ENCODE data around the gene MYRIP. TPM values are rescaled to one million over a fixed set of nuclear protein-coding genes. Genes with fewer than 3 reads are reported as not detected.

Gene MYRIP
- total RNA-seq, 2 experiments from 2014 or later: not detected

GRCh38 chr3:40206522-40206921, 397.1 kb downstream of the MYRIP start:
- Mint-ChIP-seq H3K4me3 (no peak overlapping the region), H3K4me1 (ENCODE audit: low read depth) (no peaks in the 10 kb centered on the region), H3K27ac (no peak overlapping the region), H3K36me3 (ENCODE audit: low read depth) (no peaks in the 10 kb centered on the region), H3K9me3 (no peaks in the 10 kb centered on the region), H3K27me3 (ENCODE audit: low read depth) (no peaks in the 10 kb centered on the region)
- CTCF ChIA-PET: no interaction called here
- no peak for DNase-seq
- intact Hi-C loops (cut with micrococcal nuclease): no loop called here

DNA sequence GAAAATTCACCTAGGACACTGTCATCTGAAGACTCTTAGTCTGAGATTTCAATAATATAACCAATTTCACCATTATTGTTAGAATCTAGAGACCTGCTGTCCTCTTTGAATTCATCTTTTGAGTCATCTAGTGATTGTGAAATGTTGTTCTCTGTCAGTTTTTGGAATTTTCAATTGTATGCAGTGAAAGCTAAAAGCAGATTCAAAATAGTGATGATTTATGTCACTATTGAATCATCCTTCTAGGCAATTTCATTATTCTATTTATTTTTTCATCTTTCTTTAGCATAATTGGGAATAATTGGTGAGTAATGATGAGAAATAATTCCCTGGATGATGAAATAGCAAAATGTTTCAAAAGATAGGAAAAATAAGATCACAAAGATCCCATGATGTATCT, 398.4 kb downstream of the MYRIP start:
- no peaks in the 10 kb centered on the region for H3K9me3 Mint-ChIP-seq
- H3K4me1 Mint-ChIP-seq (ENCODE audit: low read depth): no peaks in the 10 kb centered on the region
- CTCF ChIA-PET: no interaction called here
- no peak overlapping the region for H3K27ac Mint-ChIP-seq
- H3K27me3 Mint-ChIP-seq (ENCODE audit: low read depth): no peaks in the 10 kb centered on the region
- no peak for DNase-seq
- H3K4me3 Mint-ChIP-seq: no peak overlapping the region
- H3K36me3 Mint-ChIP-seq (ENCODE audit: low read depth): no peaks in the 10 kb centered on the region
- intact Hi-C loops (cut with micrococcal nuclease): no loop called here

- H3K27me3 Mint-ChIP-seq (ENCODE audit: low read depth): no peaks in the 10 kb centered on the region
- H3K9me3 Mint-ChIP-seq: no peaks in the 10 kb centered on the region
- no peak for DNase-seq
- no peak overlapping the region for H3K27ac Mint-ChIP-seq
- intact Hi-C loops (cut with micrococcal nuclease): no loop called here
- no peaks in the 10 kb centered on the region for H3K4me1 Mint-ChIP-seq (ENCODE audit: low read depth)
- H3K36me3 Mint-ChIP-seq (ENCODE audit: low read depth): no peaks in the 10 kb centered on the region
- H3K4me3 Mint-ChIP-seq: no peak overlapping the region
- CTCF ChIA-PET: no interaction called here
Observed at GRCh38 chr3:40208251-40208650, 398.8 kb downstream of the MYRIP start.

GRCh38 chr3:40211579-40211978, 402.2 kb downstream of the MYRIP start:
- no peaks in the 10 kb centered on the region for H3K36me3 Mint-ChIP-seq (ENCODE audit: low read depth)
- intact Hi-C loops (cut with micrococcal nuclease): no loop called here
- peaks cover 2% of the 10 kb centered on the region for H3K4me1 Mint-ChIP-seq (ENCODE audit: low read depth)
- CTCF ChIA-PET: interaction anchor here (1.1 to 2.5 kb wide), 2 partner anchors 20 to 98 kb away, joined by 4 to 11 read pairs; partner anchors contain the start of gene EIF1B
- no peak for DNase-seq
- H3K9me3 Mint-ChIP-seq: no peaks in the 10 kb centered on the region
- no peak overlapping the region for H3K27ac Mint-ChIP-seq
- H3K4me3 Mint-ChIP-seq: no peak overlapping the region
- H3K27me3 Mint-ChIP-seq (ENCODE audit: low read depth): no peaks in the 10 kb centered on the region

GRCh38 chr3:40213556-40213955, 404.1 kb downstream of the MYRIP start:
- no peak for DNase-seq
- no peaks in the 10 kb centered on the region for H3K9me3 Mint-ChIP-seq
- peaks cover 2% of the 10 kb centered on the region for H3K4me1 Mint-ChIP-seq (ENCODE audit: low read depth)
- no peaks in the 10 kb centered on the region for H3K36me3 Mint-ChIP-seq (ENCODE audit: low read depth)
- intact Hi-C loops (cut with micrococcal nuclease): no loop called here
- CTCF ChIA-PET: interaction anchor here (1.5 to 2.5 kb wide), 2 partner anchors 21 to 104 kb away, joined by 4 to 9 read pairs; no protein-coding TSS in a partner anchor
- H3K4me3 Mint-ChIP-seq: no peak overlapping the region
- no peak overlapping the region for H3K27ac Mint-ChIP-seq
- H3K27me3 Mint-ChIP-seq (ENCODE audit: low read depth): no peaks in the 10 kb centered on the region

- H3K9me3 Mint-ChIP-seq: no peaks in the 10 kb centered on the region
- peaks cover 2% of the 10 kb centered on the region for H3K4me1 Mint-ChIP-seq (ENCODE audit: low read depth)
- H3K4me3 Mint-ChIP-seq: no peak overlapping the region
- H3K27ac Mint-ChIP-seq: no peak overlapping the region
- H3K27me3 Mint-ChIP-seq (ENCODE audit: low read depth): no peaks in the 10 kb centered on the region
- DNase-seq: no peak
- CTCF ChIA-PET: interaction anchor here (1.0 to 2.5 kb wide), 3 partner anchors 8 to 102 kb away, joined by 4 to 9 read pairs (median 4); no protein-coding TSS in a partner anchor
- intact Hi-C loops (cut with micrococcal nuclease): no loop called here
- H3K36me3 Mint-ChIP-seq (ENCODE audit: low read depth): no peaks in the 10 kb centered on the region
Observed at GRCh38 chr3:40215015-40215414, 405.6 kb downstream of the MYRIP start.

DNA sequence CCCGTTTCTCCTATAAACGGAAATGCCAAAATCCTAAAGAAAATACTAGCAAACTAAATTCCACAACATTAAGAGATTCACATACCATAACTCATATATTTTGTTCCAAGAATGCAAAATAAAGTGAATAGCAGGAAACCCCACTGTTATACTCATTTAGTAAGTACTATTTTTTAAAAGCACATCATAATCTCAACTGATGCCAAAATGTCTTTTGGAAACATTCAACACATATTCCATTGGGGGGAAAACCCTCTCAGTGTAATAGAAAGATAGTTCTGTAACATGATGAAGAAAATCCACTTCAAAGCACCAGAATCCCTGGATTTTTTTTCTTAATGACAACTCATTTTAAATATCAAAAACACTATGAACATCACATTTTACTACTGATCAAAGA, 407.1 kb downstream of the MYRIP start:
- Mint-ChIP-seq H3K36me3 (ENCODE audit: low read depth) (no peaks in the 10 kb centered on the region), H3K27ac (no peak overlapping the region), H3K27me3 (ENCODE audit: low read depth) (no peaks in the 10 kb centered on the region), H3K4me3 (no peak overlapping the region), H3K4me1 (ENCODE audit: low read depth) (peaks cover 2% of the 10 kb centered on the region), H3K9me3 (peaks cover 3% of the 10 kb centered on the region)
- DNase-seq: no peak
- intact Hi-C loops (cut with micrococcal nuclease): no loop called here
- CTCF ChIA-PET: no interaction called here

GRCh38 chr3:40223856-40224255, 414.4 kb downstream of the MYRIP start:
- Mint-ChIP-seq H3K4me3 (no peak overlapping the region), H3K27ac (no peak overlapping the region), H3K27me3 (ENCODE audit: low read depth) (no peaks in the 10 kb centered on the region), H3K36me3 (ENCODE audit: low read depth) (peaks cover 4% of the 10 kb centered on the region), H3K4me1 (ENCODE audit: low read depth) (no peaks in the 10 kb centered on the region), H3K9me3 (peaks cover 3% of the 10 kb centered on the region)
- intact Hi-C loops (cut with micrococcal nuclease): no loop called here
- no peak for DNase-seq
- CTCF ChIA-PET: no interaction called here

- no peak for DNase-seq
- CTCF ChIA-PET: interaction anchor here (0.6 kb wide), 1 partner anchor 36 kb away, joined by 4 read pairs; no protein-coding TSS in a partner anchor
- H3K4me1 Mint-ChIP-seq (ENCODE audit: low read depth): no peaks in the 10 kb centered on the region
- peaks cover 3% of the 10 kb centered on the region for H3K9me3 Mint-ChIP-seq
- no peaks in the 10 kb centered on the region for H3K27me3 Mint-ChIP-seq (ENCODE audit: low read depth)
- H3K27ac Mint-ChIP-seq: no peak overlapping the region
- H3K4me3 Mint-ChIP-seq: no peak overlapping the region
- H3K36me3 Mint-ChIP-seq (ENCODE audit: low read depth): peaks cover 4% of the 10 kb centered on the region
- intact Hi-C loops (cut with micrococcal nuclease): no loop called here
Observed at GRCh38 chr3:40224796-40225515, 415.5 kb downstream of the MYRIP start.

- intact Hi-C loops (cut with micrococcal nuclease): no loop called here
- CTCF ChIA-PET: no interaction called here
- no peaks in the 10 kb centered on the region for H3K27me3 Mint-ChIP-seq (ENCODE audit: low read depth)
- no peaks in the 10 kb centered on the region for H3K9me3 Mint-ChIP-seq
- no peak overlapping the region for H3K4me3 Mint-ChIP-seq
- H3K4me1 Mint-ChIP-seq (ENCODE audit: low read depth): no peaks in the 10 kb centered on the region
- no peak overlapping the region for H3K27ac Mint-ChIP-seq
- peaks cover 4% of the 10 kb centered on the region for H3K36me3 Mint-ChIP-seq (ENCODE audit: low read depth)
- no peak for DNase-seq
Observed at GRCh38 chr3:40226636-40227035, 417.2 kb downstream of the MYRIP start.

GRCh38 chr3:40228792-40229350, 419.5 kb downstream of the MYRIP start:
- peaks cover 9% of the 10 kb centered on the region for H3K36me3 Mint-ChIP-seq (ENCODE audit: low read depth)
- no peaks in the 10 kb centered on the region for H3K4me1 Mint-ChIP-seq (ENCODE audit: low read depth)
- H3K9me3 Mint-ChIP-seq: peaks cover 2% of the 10 kb centered on the region
- intact Hi-C loops (cut with micrococcal nuclease): no loop called here
- H3K27ac Mint-ChIP-seq: no peak overlapping the region
- no peak overlapping the region for H3K4me3 Mint-ChIP-seq
- CTCF ChIA-PET: interaction anchor here (1.1 kb wide), 1 partner anchor 43 kb away, joined by 3 read pairs; no protein-coding TSS in a partner anchor
- no peaks in the 10 kb centered on the region for H3K27me3 Mint-ChIP-seq (ENCODE audit: low read depth)
- no peak for DNase-seq

GRCh38 chr3:40229386-40229785, 420.0 kb downstream of the MYRIP start:
- CTCF ChIA-PET: no interaction called here
- no peak overlapping the region for H3K4me3 Mint-ChIP-seq
- H3K4me1 Mint-ChIP-seq (ENCODE audit: low read depth): no peaks in the 10 kb centered on the region
- intact Hi-C loops (cut with micrococcal nuclease): no loop called here
- H3K36me3 Mint-ChIP-seq (ENCODE audit: low read depth): peaks cover 12% of the 10 kb centered on the region
- DNase-seq: no peak
- peaks cover 2% of the 10 kb centered on the region for H3K9me3 Mint-ChIP-seq
- no peaks in the 10 kb centered on the region for H3K27me3 Mint-ChIP-seq (ENCODE audit: low read depth)
- no peak overlapping the region for H3K27ac Mint-ChIP-seq

GRCh38 chr3:40229963-40230362, 420.6 kb downstream of the MYRIP start:
- intact Hi-C loops (cut with micrococcal nuclease): no loop called here

More at GRCh38 chr3:40229963-40230362, 420.6 kb downstream of the MYRIP start:
- peaks cover 12% of the 10 kb centered on the region for H3K36me3 Mint-ChIP-seq (ENCODE audit: low read depth)
- no peak overlapping the region for H3K4me3 Mint-ChIP-seq
- CTCF ChIA-PET: no interaction called here
- H3K9me3 Mint-ChIP-seq: peaks cover 2% of the 10 kb centered on the region
- no peaks in the 10 kb centered on the region for H3K4me1 Mint-ChIP-seq (ENCODE audit: low read depth)
- H3K27me3 Mint-ChIP-seq (ENCODE audit: low read depth): no peaks in the 10 kb centered on the region
- DNase-seq: no peak
- no peak overlapping the region for H3K27ac Mint-ChIP-seq
